Measurements from ENCODE around the gene EPX. TPM values are rescaled to one million over a fixed set of nuclear protein-coding genes. Genes with fewer than 3 reads are reported as not detected.

EPX gene
- polyA plus RNA-seq, 1 donor (not counting 4 experiments of a cell fraction or from before 2014, with no cell fraction given) = not detected

- Histone ChIP-seq H3K4me1 (ENCODE audit: control insufficient read depth, extremely low read depth, insufficient read depth, low read length) (no peaks in the 10 kb centered on the region), H3K9me3 (ENCODE audit: control insufficient read depth, low read depth, low read length) (no peaks in the 10 kb centered on the region), H3K4me2 (ENCODE audit: control insufficient read depth, extremely low read depth, insufficient read depth, low read depth, low read length) (no peak within 1 kb of the TSS), H2AFZ (ENCODE audit: control insufficient read depth, low read length) (no peak within 1 kb of the TSS), H3K9ac (ENCODE audit: control insufficient read depth, extremely low read depth, insufficient read depth, low read length) (no peak within 1 kb of the TSS), H4K20me1 (ENCODE audit: control insufficient read depth, extremely low read depth, insufficient read depth, low read length) (no peaks in the 10 kb centered on the region), H3K4me3 (ENCODE audit: control insufficient read depth in 2 of 3, extremely low read depth in 1 of 3, insufficient read depth in 2 of 3, low read depth in 1 of 3, low read length in 3 of 3) (no peak within 1 kb of the TSS), H3K27ac (ENCODE audit: control insufficient read depth, insufficient read depth, low read length) (no peak within 1 kb of the TSS), H3K27me3 (ENCODE audit: control insufficient read depth, extremely low read depth, insufficient read depth, low read length) (peaks cover 10% of the 10 kb centered on the region), H3K79me2 (ENCODE audit: control insufficient read depth, insufficient read depth, low read length) (no peaks in the 10 kb centered on the region), H3K36me3 (ENCODE audit: control insufficient read depth in 2 of 2, extremely low read depth in 1 of 2, insufficient read depth in 2 of 2, low read length in 2 of 2) (no peaks in the 10 kb centered on the region), H3K9me1 (ENCODE audit: control insufficient read depth, extremely low read depth, insufficient read depth, low read length) (no peaks in the 10 kb centered on the region)
- DNase-seq (ENCODE audit: low read depth, low spot score) = no peak
- TF ChIP-seq CTCF (optimal IDR thresholded peaks at IDR 0.05 in 1 of 3, IDR thresholded peaks at IDR 0.05 in 1 of 3, conservative IDR thresholded peaks at IDR 0.05 in 1 of 3; ENCODE audit: extremely low read depth in 1 of 3, insufficient read depth in 2 of 3, low read length in 3 of 3) (no peak), EZH2 (IDR thresholded peaks at IDR 0.05; ENCODE audit: low read length) (no peak)
- dilution Hi-C loops (cut with MboI; ENCODE audit: extremely low pct_ligation_motif_present, low sequenced_read_pairs) = no loop called here
- no peak for FAIRE-seq
These were observed 25.8 kb upstream of the EPX start, which contains the start of gene OR4D2 for GRCh38 chr17:58166682-58167081. OR4D2 (plus strand) TSS chr17:58166982; CDS start chr17:58169656, 2,674 bp downstream.

GRCh38 chr17:58170622-58171021 lies 21.9 kb upstream of the EPX start:
- TF ChIP-seq EZH2 (IDR thresholded peaks at IDR 0.05; ENCODE audit: low read length) = no peak
- no peak for TF ChIP-seq CTCF (optimal IDR thresholded peaks at IDR 0.05 in 1 of 3, IDR thresholded peaks at IDR 0.05 in 1 of 3, conservative IDR thresholded peaks at IDR 0.05 in 1 of 3; ENCODE audit: extremely low read depth in 1 of 3, insufficient read depth in 2 of 3, low read length in 3 of 3)
- dilution Hi-C loops (cut with MboI; ENCODE audit: extremely low pct_ligation_motif_present, low sequenced_read_pairs) = no loop called here
- FAIRE-seq (no peak), DNase-seq (ENCODE audit: low read depth, low spot score) (no peak)
- Histone ChIP-seq H3K36me3 (ENCODE audit: control insufficient read depth in 2 of 2, extremely low read depth in 1 of 2, insufficient read depth in 2 of 2, low read length in 2 of 2) (no peaks in the 10 kb centered on the region), H3K9me1 (ENCODE audit: control insufficient read depth, extremely low read depth, insufficient read depth, low read length) (no peaks in the 10 kb centered on the region), H3K4me2 (ENCODE audit: control insufficient read depth, extremely low read depth, insufficient read depth, low read depth, low read length) (no peak overlapping the region), H2AFZ (ENCODE audit: control insufficient read depth, low read length) (no peak overlapping the region), H3K27ac (ENCODE audit: control insufficient read depth, insufficient read depth, low read length) (no peak overlapping the region), H4K20me1 (ENCODE audit: control insufficient read depth, extremely low read depth, insufficient read depth, low read length) (no peaks in the 10 kb centered on the region), H3K4me3 (ENCODE audit: control insufficient read depth in 2 of 3, extremely low read depth in 1 of 3, insufficient read depth in 2 of 3, low read depth in 1 of 3, low read length in 3 of 3) (no peak overlapping the region), H3K79me2 (ENCODE audit: control insufficient read depth, insufficient read depth, low read length) (no peaks in the 10 kb centered on the region), H3K27me3 (ENCODE audit: control insufficient read depth, extremely low read depth, insufficient read depth, low read length) (peaks cover 4% of the 10 kb centered on the region), H3K4me1 (ENCODE audit: control insufficient read depth, extremely low read depth, insufficient read depth, low read length) (no peaks in the 10 kb centered on the region), H3K9ac (ENCODE audit: control insufficient read depth, extremely low read depth, insufficient read depth, low read length) (no peak overlapping the region), H3K9me3 (ENCODE audit: control insufficient read depth, low read depth, low read length) (no peaks in the 10 kb centered on the region)

Data from keratinocyte (primary cell).